Measurements from ENCODE around the gene RCAN2.

RCAN2 gene

GRCh38 chr6:46443623-46444022 is 47.6 kb downstream of the RCAN2 start:
- H3K4me3 ChIP-seq (ENCODE audit: low read length), result no peak overlapping the region
- H3K79me2 ChIP-seq (ENCODE audit: low read length), result no peaks in the 10 kb centered on the region
- no peaks in the 10 kb centered on the region for H3F3A ChIP-seq (ENCODE audit: insufficient read depth, low read length)
- no peak overlapping the region for H3K9ac ChIP-seq (ENCODE audit: low read length)
- no peaks in the 10 kb centered on the region for H3K36me3 ChIP-seq (replicated peaks; ENCODE audit: insufficient read depth, low read length)
- no peak overlapping the region for H3K27ac ChIP-seq (ENCODE audit: low read length)
- no peaks in the 10 kb centered on the region for H3K9me3 ChIP-seq (replicated peaks; ENCODE audit: insufficient read depth, low read length)
- H3K9me2 ChIP-seq (replicated peaks; ENCODE audit: insufficient read depth, low read length), result no peaks in the 10 kb centered on the region
- TF ChIP-seq EZH2 (optimal IDR thresholded peaks at IDR 0.05; ENCODE audit: low read depth, low read length), result no peak
- no peak for TF ChIP-seq EZH2phosphoT487 (IDR thresholded peaks at IDR 0.05; ENCODE audit: low read length)
- TF ChIP-seq, protein P1, sequence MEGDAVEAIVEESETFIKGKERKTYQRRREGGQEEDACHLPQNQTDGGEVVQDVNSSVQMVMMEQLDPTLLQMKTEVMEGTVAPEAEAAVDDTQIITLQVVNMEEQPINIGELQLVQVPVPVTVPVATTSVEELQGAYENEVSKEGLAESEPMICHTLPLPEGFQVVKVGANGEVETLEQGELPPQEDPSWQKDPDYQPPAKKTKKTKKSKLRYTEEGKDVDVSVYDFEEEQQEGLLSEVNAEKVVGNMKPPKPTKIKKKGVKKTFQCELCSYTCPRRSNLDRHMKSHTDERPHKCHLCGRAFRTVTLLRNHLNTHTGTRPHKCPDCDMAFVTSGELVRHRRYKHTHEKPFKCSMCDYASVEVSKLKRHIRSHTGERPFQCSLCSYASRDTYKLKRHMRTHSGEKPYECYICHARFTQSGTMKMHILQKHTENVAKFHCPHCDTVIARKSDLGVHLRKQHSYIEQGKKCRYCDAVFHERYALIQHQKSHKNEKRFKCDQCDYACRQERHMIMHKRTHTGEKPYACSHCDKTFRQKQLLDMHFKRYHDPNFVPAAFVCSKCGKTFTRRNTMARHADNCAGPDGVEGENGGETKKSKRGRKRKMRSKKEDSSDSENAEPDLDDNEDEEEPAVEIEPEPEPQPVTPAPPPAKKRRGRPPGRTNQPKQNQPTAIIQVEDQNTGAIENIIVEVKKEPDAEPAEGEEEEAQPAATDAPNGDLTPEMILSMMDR (IDR thresholded peaks at IDR 0.05; ENCODE audit: low read length), result no peak
- H4K20me1 ChIP-seq (ENCODE audit: insufficient read depth, low read length), result no peaks in the 10 kb centered on the region
- no peak overlapping the region for H3K4me2 ChIP-seq (ENCODE audit: low read depth, low read length)
- no peaks in the 10 kb centered on the region for H3K27me3 ChIP-seq (replicated peaks; ENCODE audit: insufficient read depth, low read length)
- H3K4me1 ChIP-seq (ENCODE audit: low read length), result no peaks in the 10 kb centered on the region
- H2AFZ ChIP-seq (ENCODE audit: low read length), result no peak overlapping the region
- DNase-seq, result no peak

- DNase-seq, result no peak
- H3K27me3 ChIP-seq (replicated peaks; ENCODE audit: insufficient read depth, low read length), result no peaks in the 10 kb centered on the region
- H3F3A ChIP-seq (ENCODE audit: insufficient read depth, low read length), result no peaks in the 10 kb centered on the region
- no peaks in the 10 kb centered on the region for H3K9me2 ChIP-seq (replicated peaks; ENCODE audit: insufficient read depth, low read length)
- no peaks in the 10 kb centered on the region for H3K36me3 ChIP-seq (replicated peaks; ENCODE audit: insufficient read depth, low read length)
- TF ChIP-seq EZH2phosphoT487 (IDR thresholded peaks at IDR 0.05; ENCODE audit: low read length) (no peak), EZH2 (optimal IDR thresholded peaks at IDR 0.05; ENCODE audit: low read depth, low read length) (no peak)
- TF ChIP-seq, protein P1 (IDR thresholded peaks at IDR 0.05; ENCODE audit: low read length), result no peak
- no peaks in the 10 kb centered on the region for H3K9me3 ChIP-seq (replicated peaks; ENCODE audit: insufficient read depth, low read length)
- H3K4me3 ChIP-seq (ENCODE audit: low read length), result no peak overlapping the region
- no peaks in the 10 kb centered on the region for H3K79me2 ChIP-seq (ENCODE audit: low read length)
- no peaks in the 10 kb centered on the region for H4K20me1 ChIP-seq (ENCODE audit: insufficient read depth, low read length)
- H3K27ac ChIP-seq (ENCODE audit: low read length), result no peak overlapping the region
- no peak overlapping the region for H3K9ac ChIP-seq (ENCODE audit: low read length)
- no peak overlapping the region for H3K4me2 ChIP-seq (ENCODE audit: low read depth, low read length)
- H2AFZ ChIP-seq (ENCODE audit: low read length), result no peak overlapping the region
- peaks cover 18% of the 10 kb centered on the region for H3K4me1 ChIP-seq (ENCODE audit: low read length)
Measured at GRCh38 chr6:46440641-46441040, 50.6 kb downstream of the RCAN2 start.

DNA sequence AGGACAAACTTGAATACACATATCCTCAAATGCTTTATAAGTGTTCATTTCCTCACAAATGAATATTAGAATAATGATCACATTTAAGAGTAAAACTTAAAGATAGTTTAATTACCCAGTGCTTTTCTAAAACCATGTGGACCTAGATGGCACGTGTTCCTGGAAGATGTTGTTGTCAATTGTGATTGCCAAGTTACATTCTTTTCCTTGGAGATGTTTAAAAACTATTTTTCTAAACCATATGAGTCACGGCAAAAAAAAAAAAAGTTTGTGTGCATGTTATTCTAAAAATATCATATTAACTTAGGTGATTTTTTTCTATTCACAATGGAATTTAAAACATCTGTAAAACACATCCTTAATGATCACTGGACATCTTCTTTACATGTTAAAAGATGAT is 51.1 kb downstream of the RCAN2 start:
- TF ChIP-seq, protein P1 (IDR thresholded peaks at IDR 0.05; ENCODE audit: low read length), result no peak
- no peak for TF ChIP-seq EZH2 (optimal IDR thresholded peaks at IDR 0.05; ENCODE audit: low read depth, low read length)
- no peak for TF ChIP-seq EZH2phosphoT487 (IDR thresholded peaks at IDR 0.05; ENCODE audit: low read length)
- Histone ChIP-seq H3K4me1 (ENCODE audit: low read length) (peaks cover 18% of the 10 kb centered on the region), H3K9ac (ENCODE audit: low read length) (no peak overlapping the region), H4K20me1 (ENCODE audit: insufficient read depth, low read length) (no peaks in the 10 kb centered on the region), H3K4me2 (ENCODE audit: low read depth, low read length) (no peak overlapping the region), H3K79me2 (ENCODE audit: low read length) (no peaks in the 10 kb centered on the region), H3K9me3 (replicated peaks; ENCODE audit: insufficient read depth, low read length) (no peaks in the 10 kb centered on the region), H3K4me3 (ENCODE audit: low read length) (no peak overlapping the region), H2AFZ (ENCODE audit: low read length) (no peak overlapping the region), H3K27ac (ENCODE audit: low read length) (no peak overlapping the region), H3K27me3 (replicated peaks; ENCODE audit: insufficient read depth, low read length) (no peaks in the 10 kb centered on the region), H3K9me2 (replicated peaks; ENCODE audit: insufficient read depth, low read length) (no peaks in the 10 kb centered on the region), H3F3A (ENCODE audit: insufficient read depth, low read length) (no peaks in the 10 kb centered on the region), H3K36me3 (replicated peaks; ENCODE audit: insufficient read depth, low read length) (no peaks in the 10 kb centered on the region)
- no peak for DNase-seq
